H9 (cell line): ENCODE results near the gene SCYGR4. TPM values are rescaled to one million over a fixed set of nuclear protein-coding genes. Genes with fewer than 3 reads are reported as not detected.

ENCODE experiments used
- DNase-seq: peaks from one replicate; pipeline ENCODE4 v3.0.0-alpha.2; 2017
- H2AFZ ChIP-seq: one replicate; pipeline ENCODE4 v1.6.1; 2013; ENCODE audit warnings: mild to moderate bottlenecking, low read length, control low read depth, moderate library complexity
- H2AK5ac ChIP-seq: 2 replicates; pipeline ENCODE4 v1.6.1; 2013; ENCODE audit warnings: low read length, control low read depth, mixed read lengths; ENCODE audit not compliant: insufficient read length
- H2BK120ac ChIP-seq: one replicate; pipeline ENCODE4 v1.6.1; 2013; ENCODE audit warnings: low read depth, mild to moderate bottlenecking, low read length, control low read depth, inconsistent platforms; ENCODE audit not compliant: poor library complexity, severe bottlenecking
- H2BK12ac ChIP-seq: 2 replicates; pipeline ENCODE4 v1.6.1; 2013; ENCODE audit warnings: low read length, control low read depth, mixed read lengths, low read depth; ENCODE audit not compliant: insufficient read length
- H2BK15ac ChIP-seq: 2 replicates; pipeline ENCODE4 v1.6.1; 2013; ENCODE audit warnings: low read depth, low read length, control low read depth
- H2BK20ac ChIP-seq: one replicate; pipeline ENCODE4 v1.6.1; 2013; ENCODE audit warnings: low read depth, mild to moderate bottlenecking, low read length, control low read depth, inconsistent platforms; ENCODE audit not compliant: poor library complexity, severe bottlenecking
- H2BK5ac ChIP-seq: 2 replicates; pipeline ENCODE4 v1.6.1; 2013; ENCODE audit warnings: low read length, control low read depth, mixed read lengths; ENCODE audit not compliant: insufficient read length
- H3K14ac ChIP-seq: 2 replicates; pipeline ENCODE4 v1.6.1; 2013; ENCODE audit warnings: low read length, control low read depth; ENCODE audit not compliant: insufficient read depth
- H3K18ac ChIP-seq: 2 replicates; pipeline ENCODE4 v1.6.1; 2013; ENCODE audit warnings: low read depth, mild to moderate bottlenecking, mixed read lengths, low read length, control low read depth; ENCODE audit not compliant: insufficient read length
- H3K23ac ChIP-seq: 2 replicates; pipeline ENCODE4 v1.6.1; 2013; ENCODE audit warnings: low read length, control low read depth, mixed read lengths, low read depth; ENCODE audit not compliant: insufficient read length
- H3K23me2 ChIP-seq: 2 replicates; pipeline ENCODE4 v1.6.1; 2013; ENCODE audit warnings: low read depth, mild to moderate bottlenecking, mixed read lengths, low read length, control low read depth; ENCODE audit not compliant: insufficient read length, poor library complexity, severe bottlenecking
- H3K27ac ChIP-seq: 2 replicates; pipeline ENCODE4 v1.5.1; 2013; ENCODE audit warnings: low read length, control low read depth, mixed read lengths, low read depth; ENCODE audit not compliant: insufficient read length
- H3K27me3 ChIP-seq: 2 replicates; pipeline ENCODE4 v1.6.1; 2013; ENCODE audit warnings: low read length, control low read depth, inconsistent platforms; ENCODE audit not compliant: insufficient read depth
- H3K4ac ChIP-seq: 2 replicates; pipeline ENCODE4 v1.6.1; 2013; ENCODE audit warnings: low read depth, mild to moderate bottlenecking, control low read depth, inconsistent platforms, low read length, moderate library complexity
- H3K4me1 ChIP-seq: 2 replicates; pipeline ENCODE4 v1.6.1; 2013; ENCODE audit warnings: low read length, control low read depth, inconsistent platforms; ENCODE audit not compliant: insufficient read depth
- H3K4me2 ChIP-seq: 2 replicates; pipeline ENCODE4 v1.6.1; 2013; ENCODE audit warnings: low read length, control low read depth, mixed read lengths; ENCODE audit not compliant: insufficient read length, insufficient read depth
- H3K56ac ChIP-seq: 2 replicates; pipeline ENCODE4 v1.6.1; 2013; ENCODE audit warnings: low read depth, mild to moderate bottlenecking, mixed read lengths, low read length, control low read depth; ENCODE audit not compliant: insufficient read length
- H3K79me1 ChIP-seq: 2 replicates; pipeline ENCODE4 v1.6.1; 2013; ENCODE audit warnings: low read depth, mild to moderate bottlenecking, moderate library complexity, low read length, control low read depth, inconsistent platforms; ENCODE audit not compliant: insufficient read depth, poor library complexity, severe bottlenecking
- H3K79me2 ChIP-seq: 2 replicates; pipeline ENCODE4 v1.6.1; 2013; ENCODE audit warnings: low read length, control low read depth, inconsistent platforms; ENCODE audit not compliant: insufficient read depth
- H3K9ac ChIP-seq: 2 replicates; pipeline ENCODE4 v1.6.1; 2013; ENCODE audit warnings: low read length, control low read depth, mixed read lengths; ENCODE audit not compliant: insufficient read length; ENCODE audit errors: extremely low read depth
- H3K9me3 ChIP-seq: one replicate; pipeline ENCODE4 v1.6.1; 2013; ENCODE audit warnings: low read depth, low read length, inconsistent platforms; ENCODE audit not compliant: control insufficient read depth
- H3T11ph ChIP-seq: one replicate; pipeline ENCODE4 v1.6.1; 2013; ENCODE audit warnings: mild to moderate bottlenecking, low read length, control low read depth, inconsistent platforms
- H4K20me1 ChIP-seq: one replicate; pipeline ENCODE4 v1.6.1; 2013; ENCODE audit not compliant: control insufficient read depth, insufficient read length, insufficient read depth
- H4K5ac ChIP-seq: 2 replicates; pipeline ENCODE4 v1.6.1; 2013; ENCODE audit warnings: low read depth, mild to moderate bottlenecking, mixed read lengths, low read length, control low read depth; ENCODE audit not compliant: insufficient read length
- H4K8ac ChIP-seq: replicated peaks from 2 replicates; pipeline ENCODE4 v1.6.1; 2013; ENCODE audit warnings: low read length, control low read depth, mixed read lengths, low read depth; ENCODE audit not compliant: insufficient read length
- H4K91ac ChIP-seq: 2 replicates; pipeline ENCODE4 v1.6.1; 2013; ENCODE audit warnings: low read depth, mild to moderate bottlenecking, moderate library complexity, mixed read lengths, low read length, control low read depth; ENCODE audit not compliant: insufficient read length
- H3K27ac Mint-ChIP-seq, 3 experiments: 2 replicates in 2 of 3; 3 replicates in 1 of 3; pipeline ENCODE4 v1.8.0; 2020 to 2021; ENCODE audit warnings: mixed read lengths in 3 of 3, mild to moderate bottlenecking in 1 of 3, moderate library complexity in 1 of 3
- H3K27me3 Mint-ChIP-seq: 2 replicates; pipeline ENCODE4 v1.8.0; 2021; ENCODE audit warnings: low read depth, mild to moderate bottlenecking, moderate library complexity, mixed read lengths
- H3K36me3 Mint-ChIP-seq, 3 experiments: 2 replicates in 2 of 3; 3 replicates in 1 of 3; pipeline ENCODE4 v1.8.0; 2020 to 2021; ENCODE audit warnings: low read depth in 3 of 3, mixed read lengths in 3 of 3; ENCODE audit not compliant: insufficient read depth in 1 of 3
- H3K4me1 Mint-ChIP-seq, 2 experiments: 2 replicates each; pipeline ENCODE4 v1.8.0; 2020; ENCODE audit warnings: mixed read lengths in 2 of 2
- H3K4me3 Mint-ChIP-seq, 2 experiments: 2 replicates in 1 of 2; 3 replicates in 1 of 2; pipeline ENCODE4 v1.8.0; 2020 to 2021; ENCODE audit warnings: mild to moderate bottlenecking in 2 of 2, mixed read lengths in 2 of 2, moderate library complexity in 1 of 2
- H3K9me3 Mint-ChIP-seq, 2 experiments: 2 replicates in 1 of 2; 3 replicates in 1 of 2; pipeline ENCODE4 v1.8.0; 2020; ENCODE audit warnings: mild to moderate bottlenecking in 2 of 2, mixed read lengths in 2 of 2, moderate library complexity in 1 of 2
- CTCF ChIP-seq: fragments of 200-600 bp; sonication (generic); conservative IDR thresholded peaks from 3 replicates; pipeline ENCODE4 v1.8.0; 2021; ENCODE audit warnings: antibody characterized with exemption, mild to moderate bottlenecking
- WGBS: extraction: QIAGEN DNeasy Blood & Tissue Kit; methylation state at CpG from one replicate; pipeline ENCODE4 v1.1.7; 2013; ENCODE audit warnings: missing lambda C conversion rate, low lambda C conversion rate, mixed read lengths; ENCODE audit not compliant: insufficient read length; ENCODE audit errors: extremely low coverage; 5-methylcytosine and 5-hydroxymethylcytosine counted together
- total RNA-seq: library from RNA; stranded (reverse); gene quantifications from 2 replicates; pipeline ENCODE4 v1.2.1, GENCODE V29; 2021

Gene SCYGR4
- total RNA-seq, 1 experiment from 2014 or later = not detected

- no peak overlapping the region; a peak in 1 of 5 replicates for H3K4me3 Mint-ChIP-seq
- H2BK20ac ChIP-seq = no peak overlapping the region
- DNase-seq = no peak
- H3K4me1 ChIP-seq = no peaks in the 10 kb centered on the region
- H2BK120ac ChIP-seq = no peak overlapping the region
- H3K4me1 Mint-ChIP-seq = peaks cover under 1 to 10% of the 10 kb centered on the region in 2 experiments
- H4K8ac ChIP-seq = no peak overlapping the region
- no peaks in the 10 kb centered on the region for H3K27me3 ChIP-seq
- H3K27me3 Mint-ChIP-seq = no peaks in the 10 kb centered on the region
- no peaks in the 10 kb centered on the region for H3K79me1 ChIP-seq
- H2BK12ac ChIP-seq = no peak overlapping the region
- no peak overlapping the region for H2AK5ac ChIP-seq
- no peak overlapping the region for H2BK5ac ChIP-seq
- H4K91ac ChIP-seq = no peak overlapping the region
- no peaks in the 10 kb centered on the region for H3K23me2 ChIP-seq
- no peak overlapping the region for H3T11ph ChIP-seq
- no peaks in the 10 kb centered on the region for H3K9me3 ChIP-seq
- no peaks in the 10 kb centered on the region for H4K20me1 ChIP-seq
- H4K5ac ChIP-seq = no peak overlapping the region
- H3K56ac ChIP-seq = no peak overlapping the region
- H3K4me2 ChIP-seq = no peak overlapping the region
- H2BK15ac ChIP-seq = no peak overlapping the region
- peaks cover 2 to 5% of the 10 kb centered on the region in 2 experiments; a peak in 3 of 5 replicates for H3K9me3 Mint-ChIP-seq
- no peak overlapping the region for H3K18ac ChIP-seq
- WGBS = no CpG with 5 or more reads among the region's 1 CpG
- no peak for TF ChIP-seq CTCF
- H3K14ac ChIP-seq = no peak overlapping the region
- H3K23ac ChIP-seq = no peak overlapping the region
- H3K9ac ChIP-seq = no peak overlapping the region
- no peaks in the 10 kb centered on the region for H3K79me2 ChIP-seq
- no peak overlapping the region for H3K4ac ChIP-seq
- no peak overlapping the region for H3K27ac ChIP-seq
- H3K27ac Mint-ChIP-seq = no peak overlapping the region
- no peaks in the 10 kb centered on the region for H3K36me3 Mint-ChIP-seq
- no peak overlapping the region for H2AFZ ChIP-seq
These were observed 24.5 kb upstream of the SCYGR4 start for GRCh38 chr2:227592694-227593387.
